ENCODE measurements around the gene MAN2C1.
"Not testable (repeated sequence)": the region's sequence is repeated elsewhere in the genome, so short reads cannot be mapped to it uniquely, and the experiment has no call there.

- TF ChIP-seq CTCF (IDR thresholded peaks at IDR 0.05); EZH2 (IDR thresholded peaks at IDR 0.05; ENCODE audit: borderline replicate concordance, insufficient read depth, low read depth, low read length, poor library complexity, severe bottlenecking): not testable (repeated sequence)
Observed at GRCh38 chr15:75383986-75384385, 15.6 kb upstream of the MAN2C1 start.

Data from B cell (primary cell).